Caco-2 (cell line): ENCODE results near the gene ERC2. TPM values are rescaled to one million over a fixed set of nuclear protein-coding genes. Genes with fewer than 3 reads are reported as not detected.

ENCODE experiments used
- BruUV-seq: library from RNA; stranded (reverse); fragments of 400-500 nt; replicated peaks from 2 replicates; lab custom pipeline; 2021; lab: Mats Ljungman, UMichigan
- CTCF ChIA-PET: fragments of 300-600 bp; sonication (Branson Sonifier 250); formaldehyde crosslinking; loops from one replicate; lab custom pipeline; 2022; ENCODE audit warnings: antibody characterized with exemption; lab: Charles Lee
- POLR2A ChIA-PET: fragments of 300-600 bp; sonication (Branson Sonifier 250); formaldehyde crosslinking; loops from one replicate; lab custom pipeline; 2022; ENCODE audit warnings: antibody characterized with exemption; lab: Charles Lee
- DNase-seq, 2 experiments: peaks; one replicate each; pipeline versions ENCODE4 v3.0.0 to v3.0.0-alpha.2; 2020 to 2022
- H3K27me3 ChIP-seq: replicated peaks from 2 replicates; pipeline ENCODE4 v1.6.0; 2011; ENCODE audit warnings: low read length; ENCODE audit not compliant: control insufficient read depth, insufficient read depth
- H3K36me3 ChIP-seq: 2 replicates; pipeline ENCODE4 v1.5.1; 2011; ENCODE audit warnings: low read length; ENCODE audit not compliant: control insufficient read depth, insufficient read depth
- H3K4me1 ChIP-seq: fragments of 250-450 bp; sonication (Bioruptor Pico); 2 replicates; pipeline ENCODE4 v1.5.1; 2020; ENCODE audit warnings: mild to moderate bottlenecking
- H3K4me3 ChIP-seq: 2 replicates; pipeline ENCODE4 v1.5.1; 2011; ENCODE audit warnings: low read depth, mild to moderate bottlenecking, control low read depth, low read length
- H3K9me3 ChIP-seq: fragments of 250-450 bp; sonication (Bioruptor Pico); 2 replicates; pipeline ENCODE4 v1.5.1; 2020; ENCODE audit warnings: mild to moderate bottlenecking, moderate library complexity
- H3K27ac Mint-ChIP-seq: one replicate; pipeline ENCODE4 v1.8.0; 2022; ENCODE audit warnings: mixed read lengths; ENCODE audit not compliant: unreplicated experiment
- H3K27me3 Mint-ChIP-seq: one replicate; pipeline ENCODE4 v1.8.0; 2022; ENCODE audit warnings: mixed read lengths; ENCODE audit not compliant: insufficient read depth, unreplicated experiment
- H3K36me3 Mint-ChIP-seq: one replicate; pipeline ENCODE4 v1.8.0; 2022; ENCODE audit warnings: mild to moderate bottlenecking, mixed read lengths; ENCODE audit not compliant: insufficient read depth, unreplicated experiment
- H3K4me1 Mint-ChIP-seq: one replicate; pipeline ENCODE4 v1.8.0; 2022; ENCODE audit warnings: low read depth, mixed read lengths; ENCODE audit not compliant: unreplicated experiment
- H3K4me3 Mint-ChIP-seq: one replicate; pipeline ENCODE4 v1.8.0; 2022; ENCODE audit warnings: mild to moderate bottlenecking, moderate library complexity, mixed read lengths; ENCODE audit not compliant: unreplicated experiment
- H3K9me3 Mint-ChIP-seq: one replicate; pipeline ENCODE4 v1.8.0; 2022; ENCODE audit warnings: mixed read lengths; ENCODE audit not compliant: unreplicated experiment
- CTCF ChIP-seq, 2 experiments: fragments of 200-600 bp in 1 of 2; IDR thresholded peaks; 1 replicate in 1 of 2; 2 replicates in 1 of 2; pipeline versions ENCODE4 v1.5.1 to v1.8.0; 2011 to 2022; ENCODE audit warnings: antibody characterized with exemption in 1 of 2, control low read depth in 1 of 2, inconsistent platforms in 1 of 2, low read depth in 1 of 2, low read length in 1 of 2, mild to moderate bottlenecking in 1 of 2, moderate library complexity in 1 of 2; ENCODE audit not compliant: insufficient read depth in 1 of 2, severe bottlenecking in 1 of 2, unreplicated experiment in 1 of 2
- intact Hi-C: fragments of 100-400 bp; cut with micrococcal nuclease; formaldehyde crosslinking; loops from one replicate; pipeline ENCODE4 v1.10.0; 2022; ENCODE audit not compliant: unreplicated experiment
- total RNA-seq: library from RNA; stranded (reverse); gene quantifications from 2 replicates; pipeline ENCODE4 v1.2.3, GENCODE V29; 2022

The ERC2 gene
- total RNA-seq, 1 experiment from 2014 or later, result 0.54 TPM

GRCh38 chr3:56260262-56260661 lies 208.0 kb downstream of the ERC2 start:
- intact Hi-C loops, result no loop called here
- no TSS peak for BruUV-seq

GRCh38 chr3:56257826-56258225 lies 210.4 kb downstream of the ERC2 start:
- no peak overlapping the region for H3K27ac Mint-ChIP-seq
- intact Hi-C loops, result loop anchor here (10.0 kb wide), 1 partner anchor 1403 kb away; no protein-coding TSS in a partner anchor
- Histone ChIP-seq H3K27me3 (no peaks in the 10 kb centered on the region), H3K4me1 (peaks cover 18% of the 10 kb centered on the region; the same call in 1 of the 2 replicates), H3K36me3 (no peaks in the 10 kb centered on the region), H3K9me3 (no peaks in the 10 kb centered on the region), H3K4me3 (no peak overlapping the region)
- H3K36me3 Mint-ChIP-seq, result peaks cover 12% of the 10 kb centered on the region
- peaks cover 9% of the 10 kb centered on the region for H3K4me1 Mint-ChIP-seq
- no peaks in the 10 kb centered on the region for H3K27me3 Mint-ChIP-seq
- no peak for TF ChIP-seq CTCF (IDR thresholded peaks at IDR 0.05; ENCODE audit: insufficient read depth in 1 of 2, low read depth in 1 of 2, low read length in 1 of 2, severe bottlenecking in 1 of 2, unreplicated experiment in 1 of 2)
- CTCF ChIA-PET, result no interaction called here
- no peaks in the 10 kb centered on the region for H3K9me3 Mint-ChIP-seq
- POLR2A ChIA-PET, result no interaction called here
- H3K4me3 Mint-ChIP-seq, result no peak overlapping the region
- no TSS peak for BruUV-seq
- DNase-seq, result no peak

More at GRCh38 chr3:56260262-56260661, 208.0 kb downstream of the ERC2 start:
- Histone ChIP-seq H3K36me3 (no peaks in the 10 kb centered on the region), H3K4me3 (no peak overlapping the region), H3K27me3 (no peaks in the 10 kb centered on the region), H3K9me3 (no peaks in the 10 kb centered on the region), H3K4me1 (0 out of 2 replicates have a peak, but pooled peaks cover 1% of the 10 kb centered on the region)
- no peak overlapping the region for H3K27ac Mint-ChIP-seq
- H3K4me1 Mint-ChIP-seq, result no peaks in the 10 kb centered on the region
- ChIA-PET POLR2A (no interaction called here), CTCF (no interaction called here)
- peaks cover 6% of the 10 kb centered on the region for H3K36me3 Mint-ChIP-seq
- H3K4me3 Mint-ChIP-seq, result no peak overlapping the region
- H3K27me3 Mint-ChIP-seq, result no peaks in the 10 kb centered on the region
- no peak for DNase-seq
- no peak for TF ChIP-seq CTCF (IDR thresholded peaks at IDR 0.05; ENCODE audit: insufficient read depth in 1 of 2, low read depth in 1 of 2, low read length in 1 of 2, severe bottlenecking in 1 of 2, unreplicated experiment in 1 of 2)
- no peaks in the 10 kb centered on the region for H3K9me3 Mint-ChIP-seq

GRCh38 chr3:56254835-56255234 lies 213.4 kb downstream of the ERC2 start:
- no TSS peak for BruUV-seq
- no peaks in the 10 kb centered on the region for H3K27me3 ChIP-seq
- intact Hi-C loops, result loop anchor here (1.0 to 10.0 kb wide), 4 partner anchors 204 to 1400 kb away; partner anchors contain the start of gene WNT5A
- TF ChIP-seq CTCF (IDR thresholded peaks at IDR 0.05; ENCODE audit: insufficient read depth in 1 of 2, low read depth in 1 of 2, low read length in 1 of 2, severe bottlenecking in 1 of 2, unreplicated experiment in 1 of 2), result peak; percentile 6 to 11
- ChIA-PET CTCF (interaction anchor here (0.6 kb wide), 1 partner anchor 24 kb away, joined by 3 read pairs; no protein-coding TSS in a partner anchor), POLR2A (no interaction called here)
- no peaks in the 10 kb centered on the region for H3K9me3 ChIP-seq
- no peak for DNase-seq
- no peaks in the 10 kb centered on the region for H3K36me3 ChIP-seq
- H3K4me3 Mint-ChIP-seq, result no peak overlapping the region
- H3K36me3 Mint-ChIP-seq, result peaks cover 6% of the 10 kb centered on the region
- H3K4me3 ChIP-seq, result no peak overlapping the region
- H3K4me1 Mint-ChIP-seq, result peaks cover 9% of the 10 kb centered on the region
- H3K27ac Mint-ChIP-seq, result no peak overlapping the region
- H3K9me3 Mint-ChIP-seq, result no peaks in the 10 kb centered on the region
- peaks cover 18% of the 10 kb centered on the region; the same call in 1 of the 2 replicates for H3K4me1 ChIP-seq
- H3K27me3 Mint-ChIP-seq, result no peaks in the 10 kb centered on the region
